Stimulated activated naive B cell treated with anti-CD40 and anti-IgM and Interleukin-4, amounts not matched to agents 10 μg/mL and 1 μg/mL and 100 μg/mL, for 72 hours (primary cell): Measurements from ENCODE around the gene SGO2.
"Not testable (repeated sequence)": the region's sequence is repeated elsewhere in the genome, so short reads cannot be mapped to it uniquely, and the experiment has no call there.

Source experiments
- ATAC-seq, 2 donors: fragments of 150-1000 bp; cut with Tn5 transposase; replicated peaks; 2 replicates each; pipeline ENCODE4 v1.10.0; 2021; ENCODE audit warnings: moderate library complexity in 1 of 2
- DNase-seq: peaks from one replicate; pipeline ENCODE4 v3.0.0; 2021
- H3K27ac Mint-ChIP-seq: one replicate; pipeline ENCODE4 v1.8.0; 2022; ENCODE audit warnings: mild to moderate bottlenecking, mixed read lengths
- H3K27me3 Mint-ChIP-seq, 2 donors: one replicate each; pipeline ENCODE4 v1.8.0; 2022; ENCODE audit warnings: mixed read lengths in 2 of 2
- H3K36me3 Mint-ChIP-seq, 2 donors: one replicate each; pipeline ENCODE4 v1.8.0; 2022; ENCODE audit warnings: mixed read lengths in 2 of 2, mild to moderate bottlenecking in 1 of 2
- H3K4me1 Mint-ChIP-seq, 2 donors: one replicate each; pipeline ENCODE4 v1.8.0; 2022; ENCODE audit warnings: mixed read lengths in 2 of 2, mild to moderate bottlenecking in 1 of 2
- H3K4me3 Mint-ChIP-seq, 2 donors: one replicate each; pipeline ENCODE4 v1.8.0; 2022; ENCODE audit warnings: mild to moderate bottlenecking in 2 of 2, mixed read lengths in 2 of 2, moderate library complexity in 1 of 2
- H3K9me3 Mint-ChIP-seq, 2 donors: one replicate each; pipeline ENCODE4 v1.8.0; 2022; ENCODE audit warnings: mixed read lengths in 2 of 2, mild to moderate bottlenecking in 1 of 2

SGO2 gene

GRCh38 chr2:200616193-200616592 is 90.2 kb downstream of the SGO2 start:
- no peak for DNase-seq
- Mint-ChIP-seq H3K36me3 (no peaks in the 10 kb centered on the region), H3K4me3 (no peak overlapping the region), H3K27me3 (no peaks in the 10 kb centered on the region), H3K9me3 (no peaks in the 10 kb centered on the region), H3K27ac (no peak overlapping the region), H3K4me1 (peaks cover 9 to 17% of the 10 kb centered on the region in 2 donors)
- no peak for ATAC-seq

- Mint-ChIP-seq H3K9me3 (no peaks in the 10 kb centered on the region), H3K27me3 (no peaks in the 10 kb centered on the region), H3K4me3 (no peak overlapping the region), H3K27ac (no peak overlapping the region), H3K36me3 (no peaks in the 10 kb centered on the region), H3K4me1 (peaks cover 9 to 17% of the 10 kb centered on the region in 2 donors)
- DNase-seq: no peak
- no peak for ATAC-seq
Observed at GRCh38 chr2:200616656-200617055, 90.6 kb downstream of the SGO2 start.

GRCh38 chr2:200617156-200618053 is 91.4 kb downstream of the SGO2 start:
- peak; percentile 2 for DNase-seq
- no peaks in the 10 kb centered on the region for H3K36me3 Mint-ChIP-seq
- peaks cover 9 to 17% of the 10 kb centered on the region in 2 donors for H3K4me1 Mint-ChIP-seq
- no peak overlapping the region for H3K27ac Mint-ChIP-seq
- H3K27me3 Mint-ChIP-seq: no peaks in the 10 kb centered on the region
- H3K4me3 Mint-ChIP-seq: no peak overlapping the region
- ATAC-seq: peak; percentile 65 to 87
- H3K9me3 Mint-ChIP-seq: no peaks in the 10 kb centered on the region

- H3K36me3 Mint-ChIP-seq: no peaks in the 10 kb centered on the region
- ATAC-seq (no peak), DNase-seq (no peak)
- no peaks in the 10 kb centered on the region for H3K9me3 Mint-ChIP-seq
- H3K4me3 Mint-ChIP-seq: no peak overlapping the region
- no peak overlapping the region for H3K27ac Mint-ChIP-seq
- H3K27me3 Mint-ChIP-seq: no peaks in the 10 kb centered on the region
- peaks cover 9 to 17% of the 10 kb centered on the region in 2 donors for H3K4me1 Mint-ChIP-seq
Observed at GRCh38 chr2:200618054-200618419, 92.0 kb downstream of the SGO2 start.

GRCh38 chr2:200618590-200619021 is 92.6 kb downstream of the SGO2 start:
- H3K27me3 Mint-ChIP-seq: no peaks in the 10 kb centered on the region
- no peak for DNase-seq
- no peaks in the 10 kb centered on the region for H3K36me3 Mint-ChIP-seq
- H3K4me3 Mint-ChIP-seq: no peak overlapping the region
- H3K9me3 Mint-ChIP-seq: no peaks in the 10 kb centered on the region
- no peak for ATAC-seq
- no peak overlapping the region for H3K27ac Mint-ChIP-seq
- peaks cover 9 to 17% of the 10 kb centered on the region in 2 donors for H3K4me1 Mint-ChIP-seq

GRCh38 chr2:200619279-200619678 is 93.3 kb downstream of the SGO2 start:
- H3K36me3 Mint-ChIP-seq: no peaks in the 10 kb centered on the region

GRCh38 chr2:200620606-200621390 is 94.8 kb downstream of the SGO2 start:
- DNase-seq (no peak), ATAC-seq (no peak)
- no peaks in the 10 kb centered on the region for H3K9me3 Mint-ChIP-seq
- H3K4me3 Mint-ChIP-seq: no peak overlapping the region
- no peaks in the 10 kb centered on the region for H3K27me3 Mint-ChIP-seq
- no peaks in the 10 kb centered on the region for H3K36me3 Mint-ChIP-seq
- peaks cover 9 to 17% of the 10 kb centered on the region in 2 donors for H3K4me1 Mint-ChIP-seq
- H3K27ac Mint-ChIP-seq: no peak overlapping the region

More at GRCh38 chr2:200619279-200619678, 93.3 kb downstream of the SGO2 start:
- DNase-seq (no peak), ATAC-seq (no peak)
- no peaks in the 10 kb centered on the region for H3K27me3 Mint-ChIP-seq
- no peaks in the 10 kb centered on the region for H3K9me3 Mint-ChIP-seq
- H3K4me1 Mint-ChIP-seq: peaks cover 9 to 17% of the 10 kb centered on the region in 2 donors
- H3K4me3 Mint-ChIP-seq: no peak overlapping the region
- H3K27ac Mint-ChIP-seq: no peak overlapping the region

- H3K4me3 Mint-ChIP-seq: no peak overlapping the region
- H3K27ac Mint-ChIP-seq: no peak overlapping the region
- no peak for ATAC-seq
- H3K4me1 Mint-ChIP-seq: peaks cover 8 to 15% of the 10 kb centered on the region in 2 donors
- no peaks in the 10 kb centered on the region for H3K9me3 Mint-ChIP-seq
- no peak for DNase-seq
- H3K27me3 Mint-ChIP-seq: no peaks in the 10 kb centered on the region
- no peaks in the 10 kb centered on the region for H3K36me3 Mint-ChIP-seq
Observed at GRCh38 chr2:200622106-200622505, 96.1 kb downstream of the SGO2 start.

GRCh38 chr2:200624026-200624425 is 98.0 kb downstream of the SGO2 start:
- ATAC-seq (no peak), DNase-seq (no peak)
- H3K9me3 Mint-ChIP-seq: no peaks in the 10 kb centered on the region
- H3K4me1 Mint-ChIP-seq: no peaks in the 10 kb centered on the region
- no peaks in the 10 kb centered on the region for H3K36me3 Mint-ChIP-seq
- H3K27ac Mint-ChIP-seq: no peak overlapping the region
- H3K4me3 Mint-ChIP-seq: no peak overlapping the region
- H3K27me3 Mint-ChIP-seq: peaks cover 0 to 4% of the 10 kb centered on the region in 2 donors

- peaks cover 0 to 4% of the 10 kb centered on the region in 2 donors for H3K27me3 Mint-ChIP-seq
- no peaks in the 10 kb centered on the region for H3K4me1 Mint-ChIP-seq
- H3K27ac Mint-ChIP-seq: no peak overlapping the region
- H3K36me3 Mint-ChIP-seq: no peaks in the 10 kb centered on the region
- H3K9me3 Mint-ChIP-seq: no peaks in the 10 kb centered on the region
- H3K4me3 Mint-ChIP-seq: no peak overlapping the region
- DNase-seq: no peak
- ATAC-seq: no peak
Observed at GRCh38 chr2:200624658-200625057, 98.7 kb downstream of the SGO2 start.

- Mint-ChIP-seq H3K27ac (no peak overlapping the region), H3K9me3 (no peaks in the 10 kb centered on the region)
Observed at GRCh38 chr2:200625282-200625681, 99.3 kb downstream of the SGO2 start.

GRCh38 chr2:200625958-200626363 is 100.0 kb downstream of the SGO2 start:
- Mint-ChIP-seq H3K36me3 (no peaks in the 10 kb centered on the region), H3K27ac (no peak overlapping the region), H3K4me3 (no peak overlapping the region), H3K4me1 (no peaks in the 10 kb centered on the region), H3K27me3 (peaks cover 0 to 4% of the 10 kb centered on the region in 2 donors), H3K9me3 (no peaks in the 10 kb centered on the region)
- no peak for DNase-seq
- no peak for ATAC-seq

More at GRCh38 chr2:200625282-200625681, 99.3 kb downstream of the SGO2 start:
- no peak for DNase-seq
- Mint-ChIP-seq H3K4me3 (no peak overlapping the region), H3K27me3 (peaks cover 0 to 4% of the 10 kb centered on the region in 2 donors), H3K4me1 (no peaks in the 10 kb centered on the region), H3K36me3 (no peaks in the 10 kb centered on the region)
- ATAC-seq: no peak

GRCh38 chr2:200627110-200627770 is 101.2 kb downstream of the SGO2 start:
- no peak for ATAC-seq
- no peak overlapping the region for H3K4me3 Mint-ChIP-seq
- no peaks in the 10 kb centered on the region for H3K4me1 Mint-ChIP-seq
- H3K27me3 Mint-ChIP-seq: peaks cover 0 to 4% of the 10 kb centered on the region in 2 donors
- no peak for DNase-seq
- H3K36me3 Mint-ChIP-seq: no peaks in the 10 kb centered on the region
- H3K27ac Mint-ChIP-seq: no peak overlapping the region
- no peaks in the 10 kb centered on the region for H3K9me3 Mint-ChIP-seq

- H3K27ac Mint-ChIP-seq, H3K9me3 Mint-ChIP-seq, H3K27me3 Mint-ChIP-seq, H3K4me3 Mint-ChIP-seq, DNase-seq, H3K4me1 Mint-ChIP-seq, H3K36me3 Mint-ChIP-seq, ATAC-seq: not testable (repeated sequence)
Observed at GRCh38 chr2:200628461-200628860, 102.5 kb downstream of the SGO2 start.
